K562 (cell line): ENCODE results near the gene ATXN1. TPM values are rescaled to one million over a fixed set of nuclear protein-coding genes. Genes with fewer than 3 reads are reported as not detected.
A peak's percentile ranks its signal among the peaks of the same experiment; 100 is the strongest.

Experiments used
- CBX8 ChIP-seq: fragments of 200-600 bp; sonication (generic); IDR thresholded peaks from 2 replicates; pipeline ENCODE4 v1.6.1; 2012; ENCODE audit warnings: borderline replicate concordance, mixed run types, low read depth, mild to moderate bottlenecking, moderate library complexity, mixed read lengths, low read length, control low read depth, inconsistent platforms; ENCODE audit not compliant: poor library complexity, severe bottlenecking; ENCODE audit errors: extremely low read depth
- CXXC5 ChIP-seq: fragments of 250-450 bp; sonication (Bioruptor Pico); IDR thresholded peaks from 2 replicates; pipeline ENCODE4 v1.8.0; 2022; ENCODE audit warnings: inconsistent platforms, mild to moderate bottlenecking, moderate library complexity
- EWSR1 ChIP-seq: fragments of 450-650 bp; IDR thresholded peaks from 2 replicates; pipeline ENCODE4 v1.6.1; 2018; ENCODE audit warnings: borderline replicate concordance, mild to moderate bottlenecking, low read depth, moderate library complexity; ENCODE audit not compliant: partially characterized antibody
- FOXP1 ChIP-seq: sonication (generic); formaldehyde crosslinking; IDR thresholded peaks from 2 replicates; pipeline ENCODE4 v1.8.0; 2022; ENCODE audit warnings: mild to moderate bottlenecking, missing genetic modification reagents
- GMEB1 ChIP-seq: fragments of 250-450 bp; sonication (Bioruptor Pico); IDR thresholded peaks from 2 replicates; pipeline ENCODE4 v1.4.0; 2020; ENCODE audit warnings: mild to moderate bottlenecking
- HIVEP1 ChIP-seq: fragments of 250-450 bp; sonication (Bioruptor Pico); IDR thresholded peaks from 2 replicates; pipeline ENCODE4 v1.4.0; 2020; ENCODE audit warnings: mild to moderate bottlenecking
- NFE2 ChIP-seq: IDR thresholded peaks from 2 replicates; pipeline ENCODE4 v1.6.1; 2014; ENCODE audit warnings: antibody characterized with exemption, low read depth
- NFXL1 ChIP-seq: fragments of 450-650 bp; formaldehyde crosslinking; IDR thresholded peaks from 2 replicates; pipeline ENCODE4 v1.4.0; 2021; ENCODE audit warnings: mild to moderate bottlenecking
- NR2F6 ChIP-seq: fragments of 450-650 bp; formaldehyde crosslinking; IDR thresholded peaks from 2 replicates; pipeline ENCODE4 v1.4.0; 2020; ENCODE audit warnings: mild to moderate bottlenecking
- PHF20 ChIP-seq: fragments of 450-650 bp; IDR thresholded peaks from 2 replicates; pipeline ENCODE4 v1.6.1; 2018; ENCODE audit not compliant: partially characterized antibody
- PHF8 ChIP-seq: fragments of 200-600 bp; sonication (generic); IDR thresholded peaks from 2 replicates; pipeline ENCODE4 v1.6.1; 2012; ENCODE audit warnings: mixed run types, mild to moderate bottlenecking, inconsistent platforms, low read length, moderate library complexity, borderline replicate concordance
- POLR2B ChIP-seq: fragments of 450-650 bp; IDR thresholded peaks from 2 replicates; pipeline ENCODE4 v1.6.1; 2018; ENCODE audit warnings: low read depth; ENCODE audit not compliant: partially characterized antibody
- POU5F1 ChIP-seq: fragments of 150-350 bp; IDR thresholded peaks from 2 replicates; pipeline ENCODE4 v1.6.1; 2014; ENCODE audit warnings: borderline replicate concordance, low read length, low read depth, mild to moderate bottlenecking; ENCODE audit not compliant: partially characterized antibody
- PTBP1 ChIP-seq: fragments of 200-400 bp; formaldehyde crosslinking; IDR thresholded peaks from 2 replicates; pipeline ENCODE4 v1.6.1; 2017; ENCODE audit warnings: low read depth, low read length
- SMARCB1 ChIP-seq: IDR thresholded peaks from 2 replicates; pipeline ENCODE4 v1.6.1; 2011; ENCODE audit warnings: improper control_type of control experiment, low read depth; ENCODE audit not compliant: insufficient read length
- SP2 ChIP-seq: IDR thresholded peaks from 2 replicates; pipeline ENCODE4 v1.6.1; 2011; ENCODE audit warnings: mild to moderate bottlenecking, low read depth, low read length, moderate library complexity; ENCODE audit not compliant: poor library complexity, severe bottlenecking; ENCODE audit errors: extremely low read depth
- TFAP4 ChIP-seq: sonication (generic); formaldehyde crosslinking; IDR thresholded peaks from 2 replicates; pipeline ENCODE4 v1.8.0; 2022; ENCODE audit warnings: missing genetic modification reagents, mild to moderate bottlenecking, moderate library complexity, borderline replicate concordance
- TRIM28 ChIP-seq: fragments of 450-650 bp; IDR thresholded peaks from 2 replicates; pipeline ENCODE4 v1.6.1; 2017
- ZNF449 ChIP-seq: fragments of 250-450 bp; sonication (Bioruptor Pico); IDR thresholded peaks from 2 replicates; pipeline ENCODE4 v1.8.0; 2022; ENCODE audit warnings: moderate library complexity, mild to moderate bottlenecking, inconsistent platforms
- ZNF696 ChIP-seq: fragments of 250-450 bp; sonication (Bioruptor Pico); conservative IDR thresholded peaks from 2 replicates; pipeline ENCODE4 v1.4.0; 2020; ENCODE audit warnings: mild to moderate bottlenecking, moderate library complexity
- polyA plus RNA-seq, 8 experiments: library from polyadenylated mRNA; depleted of rRNA in 4 of 8; stranded (reverse) in 5 of 8; unstranded in 3 of 8; fragments of >200 nt; fragmentation: Nextera tagmentation in 2 of 8; fragmentation: Illumina TruSeq in 1 of 8; extraction: Ambion mirVana in 2 of 8; extraction: Trizol in 1 of 8; gene quantifications; 2 replicates each; pipeline versions ENCODE4 v1.2.1 to v1.2.3, GENCODE V29; 2011 to 2014; ENCODE audit warnings: inconsistent platforms in 1 of 8, missing spikeins in 1 of 8
- total RNA-seq, 7 experiments: library from RNA; depleted of rRNA in 6 of 7; stranded (reverse); fragments of >200 nt in 6 of 7; fragmentation: Illumina TruSeq in 2 of 7; extraction: Trizol in 2 of 7; gene quantifications; 2 replicates each; pipeline versions ENCODE4 v1.2.1 to v1.2.3, GENCODE V29; 2011 to 2021; ENCODE audit warnings: low replicate concordance in 1 of 7
- TF ChIP-seq, protein P1 (sequence below), 2 experiments: IDR thresholded peaks; 2 replicates each; pipeline ENCODE4 v1.6.1; 2012; ENCODE audit warnings: improper control_type of control experiment in 2 of 2, low read depth in 2 of 2, low read length in 2 of 2, borderline replicate concordance in 1 of 2
- TF ChIP-seq, protein P2 (sequence below): fragments of 250-450 bp; sonication (Bioruptor Pico); IDR thresholded peaks from 2 replicates; pipeline ENCODE4 v1.8.0; 2021; ENCODE audit warnings: moderate library complexity, mild to moderate bottlenecking, inconsistent platforms

The ATXN1 gene
- total and polyA plus RNA-seq, 9 of the 15 experiments (the other 6 are each of a cell fraction or from before 2014, with no cell fraction given) = under 0.01 to 1.2 (median 0.58) TPM

- TF ChIP-seq, protein P1, sequence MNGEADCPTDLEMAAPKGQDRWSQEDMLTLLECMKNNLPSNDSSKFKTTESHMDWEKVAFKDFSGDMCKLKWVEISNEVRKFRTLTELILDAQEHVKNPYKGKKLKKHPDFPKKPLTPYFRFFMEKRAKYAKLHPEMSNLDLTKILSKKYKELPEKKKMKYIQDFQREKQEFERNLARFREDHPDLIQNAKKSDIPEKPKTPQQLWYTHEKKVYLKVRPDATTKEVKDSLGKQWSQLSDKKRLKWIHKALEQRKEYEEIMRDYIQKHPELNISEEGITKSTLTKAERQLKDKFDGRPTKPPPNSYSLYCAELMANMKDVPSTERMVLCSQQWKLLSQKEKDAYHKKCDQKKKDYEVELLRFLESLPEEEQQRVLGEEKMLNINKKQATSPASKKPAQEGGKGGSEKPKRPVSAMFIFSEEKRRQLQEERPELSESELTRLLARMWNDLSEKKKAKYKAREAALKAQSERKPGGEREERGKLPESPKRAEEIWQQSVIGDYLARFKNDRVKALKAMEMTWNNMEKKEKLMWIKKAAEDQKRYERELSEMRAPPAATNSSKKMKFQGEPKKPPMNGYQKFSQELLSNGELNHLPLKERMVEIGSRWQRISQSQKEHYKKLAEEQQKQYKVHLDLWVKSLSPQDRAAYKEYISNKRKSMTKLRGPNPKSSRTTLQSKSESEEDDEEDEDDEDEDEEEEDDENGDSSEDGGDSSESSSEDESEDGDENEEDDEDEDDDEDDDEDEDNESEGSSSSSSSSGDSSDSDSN (IDR thresholded peaks at IDR 0.05; ENCODE audit: borderline replicate concordance in 1 of 2, low read depth in 2 of 2, low read length in 2 of 2) = no peak
- peak; percentile 73; the same call in 1 of the 2 replicates for TF ChIP-seq TFAP4 (CRISPR knock-in tag)
- no peak for TF ChIP-seq CBX8
- TF ChIP-seq POU5F1 = no peak
- TF ChIP-seq, protein P2, sequence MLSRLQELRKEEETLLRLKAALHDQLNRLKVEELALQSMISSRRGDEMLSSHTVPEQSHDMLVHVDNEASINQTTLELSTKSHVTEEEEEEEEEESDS (CRISPR knock-in tag) = no peak
- TF ChIP-seq PHF8 = no peak
- no peak for TF ChIP-seq ZNF449 (CRISPR knock-in tag)
- no peak for TF ChIP-seq FOXP1
- no peak for TF ChIP-seq NFE2
- no peak for TF ChIP-seq HIVEP1 (CRISPR knock-in tag)
- no peak for TF ChIP-seq GMEB1 (CRISPR knock-in tag)
- TF ChIP-seq NFXL1 (CRISPR knock-in tag) = no peak
- TF ChIP-seq PTBP1 = no peak
- no peak for TF ChIP-seq EWSR1
- no peak for TF ChIP-seq SP2
- no peak for TF ChIP-seq NR2F6 (CRISPR knock-in tag)
- TF ChIP-seq SMARCB1 = no peak
- no peak for TF ChIP-seq TRIM28
- peak; percentile 39 for TF ChIP-seq POLR2B
- no peak for TF ChIP-seq ZNF696 (CRISPR knock-in tag)
- no peak for TF ChIP-seq PHF20
- TF ChIP-seq CXXC5 (CRISPR knock-in tag) = no peak
These were observed 503.1 kb downstream of the ATXN1 start (continued) for GRCh38 chr6:16257999-16258708.
